SK-N-MC (cell line): ENCODE measurements around the gene MCF2L.

Experiments
- DNase-seq: peaks from one replicate; pipeline ENCODE4 v3.0.0-alpha.2; 2011; ENCODE audit warnings: low read depth, low spot score
- H3K27ac ChIP-seq: fragments of 200-600 bp; sonication (generic); 2 replicates; pipeline ENCODE4 v1.5.1; 2016; ENCODE audit warnings: mixed run types
- H3K36me3 ChIP-seq: fragments of 200-600 bp; sonication (generic); 2 replicates; pipeline ENCODE4 v1.6.1; 2017; ENCODE audit warnings: antibody characterized with exemption, low read length, mixed read lengths; ENCODE audit not compliant: insufficient read depth
- H3K4me3 ChIP-seq: fragments of 200-600 bp; sonication (generic); 2 replicates; pipeline ENCODE4 v1.5.1; 2016
- H3K9ac ChIP-seq: fragments of 200-600 bp; sonication (generic); 2 replicates; pipeline ENCODE4 v1.8.0; 2017; ENCODE audit warnings: mixed run types, mixed read lengths; ENCODE audit not compliant: insufficient read length
- H3K9me3 ChIP-seq: fragments of 200-600 bp; sonication (generic); 2 replicates; pipeline ENCODE4 v1.6.1; 2017; ENCODE audit warnings: low read depth, mild to moderate bottlenecking, antibody characterized with exemption, low read length, moderate library complexity, mixed read lengths
- EZH2 ChIP-seq: fragments of 200-600 bp; sonication (generic); IDR thresholded peaks from one replicate; pipeline ENCODE4 v1.6.1; 2017; ENCODE audit warnings: antibody characterized with exemption
- FOXP2 ChIP-seq: optimal IDR thresholded peaks from 2 replicates; pipeline ENCODE3; 2011; ENCODE audit warnings: mild to moderate bottlenecking, moderate library complexity; ENCODE audit not compliant: insufficient read depth; ENCODE audit errors: extremely low read length, control extremely low read depth
- POLR2AphosphoS5 ChIP-seq: IDR thresholded peaks from 2 replicates; pipeline ENCODE4 v1.6.1; 2012; ENCODE audit warnings: mild to moderate bottlenecking, low read depth, low read length, borderline replicate concordance

The MCF2L gene

GRCh38 chr13:113005076-113005865 lies 36.3 kb downstream of the MCF2L start:
- no peak for DNase-seq
- H3K9me3 ChIP-seq, result no peaks in the 10 kb centered on the region
- no peak overlapping the region for H3K9ac ChIP-seq
- no peaks in the 10 kb centered on the region for H3K36me3 ChIP-seq
- H3K27ac ChIP-seq, result no peak overlapping the region
- H3K4me3 ChIP-seq, result no peak overlapping the region
- TF ChIP-seq EZH2, result no peak
- no peak for TF ChIP-seq POLR2AphosphoS5
- TF ChIP-seq FOXP2, result no peak

DNA sequence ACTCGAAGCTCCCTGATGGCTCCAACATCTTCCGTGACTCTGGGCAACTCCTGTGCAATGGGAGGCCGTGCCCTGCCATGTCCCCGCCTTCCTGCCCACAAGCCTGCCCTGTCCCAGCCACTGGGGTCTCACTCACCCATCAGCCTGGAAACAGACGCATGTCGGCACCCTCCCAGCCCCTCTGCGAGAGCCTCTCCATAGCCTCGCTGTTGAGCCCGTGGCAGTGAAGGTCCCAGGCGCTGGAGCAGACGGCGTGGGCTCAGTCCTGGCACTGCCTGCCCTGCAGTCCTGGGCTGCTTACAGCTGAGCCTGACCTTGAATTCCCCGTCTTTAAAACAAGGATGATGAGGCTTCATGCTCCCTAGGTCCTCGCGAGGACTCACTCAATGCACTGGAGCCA lies 37.0 kb downstream of the MCF2L start:
- TF ChIP-seq FOXP2 (no peak), POLR2AphosphoS5 (no peak), EZH2 (no peak)
- no peaks in the 10 kb centered on the region for H3K36me3 ChIP-seq
- no peak for DNase-seq
- H3K4me3 ChIP-seq, result no peak overlapping the region
- no peak overlapping the region for H3K9ac ChIP-seq
- H3K9me3 ChIP-seq, result no peaks in the 10 kb centered on the region
- no peak overlapping the region for H3K27ac ChIP-seq

DNA sequence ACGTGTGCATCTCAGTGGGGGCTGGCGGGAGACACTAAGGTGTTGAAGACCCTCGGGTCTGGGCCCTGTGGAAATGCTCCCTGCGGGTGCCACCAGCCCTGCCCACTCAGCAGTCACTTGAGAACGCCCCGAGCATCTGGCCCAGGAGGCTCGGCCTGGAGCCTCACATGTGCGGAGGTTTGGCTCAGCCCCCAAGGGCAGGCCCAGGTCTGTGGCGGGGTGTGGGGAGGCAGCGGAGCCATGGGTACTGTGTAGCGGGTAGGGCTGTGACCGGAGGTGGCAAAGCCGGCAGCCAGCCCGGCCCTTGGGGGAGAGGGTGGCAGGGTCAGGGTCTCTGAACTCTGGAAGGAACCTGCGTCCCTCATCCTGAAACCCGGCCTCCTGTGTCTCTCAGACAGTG lies 37.6 kb downstream of the MCF2L start:
- DNase-seq, result no peak
- H3K9me3 ChIP-seq, result no peaks in the 10 kb centered on the region
- H3K4me3 ChIP-seq, result no peak overlapping the region
- no peaks in the 10 kb centered on the region for H3K36me3 ChIP-seq
- no peak overlapping the region for H3K27ac ChIP-seq
- TF ChIP-seq FOXP2 (no peak), EZH2 (no peak), POLR2AphosphoS5 (no peak)
- H3K9ac ChIP-seq, result no peak overlapping the region

DNA sequence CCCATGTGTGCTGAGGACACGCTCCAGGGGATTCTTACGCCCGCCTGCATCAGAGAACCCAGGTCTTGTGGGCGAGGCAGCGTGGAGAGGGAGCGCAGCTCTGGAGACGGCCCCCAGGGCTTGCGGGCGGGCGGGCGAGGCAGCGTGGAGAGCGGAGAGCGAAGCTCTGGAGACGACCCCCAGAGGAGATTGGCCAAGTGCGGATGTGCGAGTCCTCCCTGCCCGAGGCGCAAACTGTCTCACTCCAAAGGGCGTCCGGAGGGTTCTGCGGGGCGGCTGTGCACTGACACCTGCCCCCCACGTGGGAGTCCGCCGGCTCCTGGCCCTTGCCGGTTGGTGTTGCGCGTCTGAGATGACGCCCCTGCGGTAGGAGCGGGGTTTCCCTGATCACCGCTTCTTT lies 39.8 kb downstream of the MCF2L start:
- no peak for DNase-seq
- Histone ChIP-seq H3K9me3 (no peaks in the 10 kb centered on the region), H3K9ac (no peak overlapping the region), H3K4me3 (no peak overlapping the region), H3K27ac (no peak overlapping the region), H3K36me3 (no peaks in the 10 kb centered on the region)
- TF ChIP-seq POLR2AphosphoS5 (no peak), EZH2 (no peak), FOXP2 (no peak)

DNA sequence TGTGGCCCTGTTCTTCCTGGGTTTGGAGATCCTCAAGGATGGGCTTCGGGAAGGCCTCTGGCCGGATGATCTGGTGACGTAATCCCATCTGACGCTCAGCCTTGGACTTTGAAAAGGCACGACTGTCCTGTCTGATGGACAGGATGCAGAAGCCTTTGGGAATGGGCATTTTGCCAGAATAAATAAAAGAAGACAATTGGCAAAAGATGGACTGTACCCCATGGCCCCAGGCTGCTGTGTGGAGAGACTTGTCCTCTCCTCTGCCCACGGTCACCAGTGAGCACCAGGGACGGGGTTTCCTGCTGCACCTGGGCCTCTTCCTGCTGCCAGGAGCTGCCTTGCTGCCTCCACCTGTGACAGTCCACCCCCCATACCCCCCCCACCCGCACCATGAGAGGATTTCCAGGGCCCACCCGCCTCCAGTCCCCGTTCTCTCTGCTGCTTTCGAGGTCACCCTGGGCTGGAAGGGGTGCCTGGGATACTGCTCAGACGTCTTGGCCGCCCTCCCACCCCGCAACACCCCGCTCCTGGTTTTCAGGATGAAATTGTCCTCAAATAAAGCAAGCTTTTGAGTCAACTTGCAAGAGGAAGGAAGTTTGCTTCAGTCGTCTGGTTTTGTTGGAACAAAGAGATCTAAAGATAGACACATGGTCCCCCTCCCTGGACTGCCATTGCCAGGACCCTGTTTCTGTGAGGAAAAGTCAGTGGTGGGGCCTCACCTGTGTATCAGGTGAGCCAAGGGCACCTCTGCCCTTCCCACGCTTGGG lies 40.9 kb downstream of the MCF2L start:
- DNase-seq, result no peak
- TF ChIP-seq POLR2AphosphoS5, result no peak
- no peak for TF ChIP-seq FOXP2
- no peak for TF ChIP-seq EZH2
- Histone ChIP-seq H3K4me3 (no peak overlapping the region), H3K9me3 (no peaks in the 10 kb centered on the region), H3K9ac (no peak overlapping the region), H3K27ac (no peak overlapping the region), H3K36me3 (no peaks in the 10 kb centered on the region)

- no peak overlapping the region for H3K9ac ChIP-seq
- H3K4me3 ChIP-seq, result no peak overlapping the region
- no peak overlapping the region for H3K27ac ChIP-seq
Observed at GRCh38 chr13:113010510-113010865, 41.5 kb downstream of the MCF2L start.

DNA sequence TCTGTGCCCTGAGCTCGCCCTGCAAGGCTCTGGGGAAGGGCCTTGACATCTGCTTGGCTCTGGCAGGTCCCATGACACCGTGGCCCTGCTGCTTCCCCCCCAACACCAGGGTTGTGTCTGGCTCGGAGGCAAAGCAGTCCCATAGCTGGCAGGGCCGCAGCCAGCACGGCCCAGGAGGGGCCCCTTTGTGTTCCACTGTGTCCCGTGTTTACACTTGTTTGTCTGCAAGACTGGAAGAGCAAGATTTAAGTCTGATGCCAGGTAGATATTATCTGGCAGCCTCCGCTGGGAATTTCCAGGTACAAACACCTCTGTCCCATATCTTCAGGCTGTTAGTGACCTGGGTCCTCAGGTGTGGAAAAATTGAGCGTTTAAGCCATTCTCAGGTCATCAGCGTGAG lies 44.3 kb downstream of the MCF2L start:
- Histone ChIP-seq H3K4me3 (no peak overlapping the region), H3K36me3 (no peaks in the 10 kb centered on the region), H3K9me3 (no peaks in the 10 kb centered on the region), H3K9ac (no peak overlapping the region), H3K27ac (no peak overlapping the region)
- no peak for DNase-seq
- TF ChIP-seq EZH2 (no peak), FOXP2 (no peak), POLR2AphosphoS5 (no peak)

More at GRCh38 chr13:113010510-113010865, 41.5 kb downstream of the MCF2L start:
- no peaks in the 10 kb centered on the region for H3K9me3 ChIP-seq
- no peaks in the 10 kb centered on the region for H3K36me3 ChIP-seq
- no peak for DNase-seq
- TF ChIP-seq FOXP2 (no peak), EZH2 (no peak), POLR2AphosphoS5 (no peak)

GRCh38 chr13:113013878-113014751 lies 45.1 kb downstream of the MCF2L start:
- Histone ChIP-seq H3K9me3 (no peaks in the 10 kb centered on the region), H3K4me3 (no peak overlapping the region), H3K9ac (no peak overlapping the region), H3K36me3 (no peaks in the 10 kb centered on the region), H3K27ac (no peak overlapping the region)
- DNase-seq, result no peak
- TF ChIP-seq POLR2AphosphoS5, result no peak
- no peak for TF ChIP-seq FOXP2
- TF ChIP-seq EZH2, result no peak
